ACHN (cell line): ENCODE measurements around the gene NOP14.
A peak's percentile ranks its signal among the peaks of the same experiment; 100 is the strongest.
"Not testable (repeated sequence)": the region's sequence is repeated elsewhere in the genome, so short reads cannot be mapped to it uniquely, and the experiment has no call there.

ENCODE experiments used
- DNase-seq: peaks from one replicate; pipeline ENCODE4 v3.0.0-alpha.2; 2015
- in situ Hi-C: cut with HindIII; loops from 2 replicates; pipeline ENCODE4 v1.10.0; 2017; ENCODE audit warnings: low sequenced_read_pairs, low pct_ligation_motif_present, low pct_unique_long_range_greater_than_20kb

NOP14 gene

GRCh38 chr4:2944586-2945526 lies 18.4 kb downstream of the NOP14 start:
- DNase-seq: no peak
- in situ Hi-C loops: no loop called here

DNA sequence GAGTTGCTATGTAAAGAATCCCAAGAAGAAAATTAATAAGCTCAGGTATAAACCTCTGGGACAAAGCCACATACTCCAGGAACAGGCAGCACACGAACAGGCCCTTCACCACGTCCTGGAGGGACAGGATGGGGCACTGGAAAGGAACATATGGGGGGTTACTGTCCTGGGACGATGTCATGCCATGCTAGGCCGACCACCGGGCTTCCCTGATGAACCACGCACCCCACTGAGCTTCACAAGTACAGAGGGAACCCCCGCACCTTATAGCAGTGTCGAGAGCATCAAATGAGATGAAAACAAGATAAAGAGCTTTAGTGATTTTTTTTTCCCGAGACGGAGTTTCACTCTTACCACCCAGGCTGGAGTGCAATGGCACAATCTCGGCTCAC lies 19.1 kb downstream of the NOP14 start:
- in situ Hi-C loops: no loop called here
- no peak for DNase-seq

- no peak for DNase-seq
- in situ Hi-C loops: no loop called here
Observed at GRCh38 chr4:2943364-2944090, 19.7 kb downstream of the NOP14 start.

GRCh38 chr4:2942532-2943363 lies 20.5 kb downstream of the NOP14 start:
- no peak for DNase-seq
- in situ Hi-C loops: no loop called here

DNA sequence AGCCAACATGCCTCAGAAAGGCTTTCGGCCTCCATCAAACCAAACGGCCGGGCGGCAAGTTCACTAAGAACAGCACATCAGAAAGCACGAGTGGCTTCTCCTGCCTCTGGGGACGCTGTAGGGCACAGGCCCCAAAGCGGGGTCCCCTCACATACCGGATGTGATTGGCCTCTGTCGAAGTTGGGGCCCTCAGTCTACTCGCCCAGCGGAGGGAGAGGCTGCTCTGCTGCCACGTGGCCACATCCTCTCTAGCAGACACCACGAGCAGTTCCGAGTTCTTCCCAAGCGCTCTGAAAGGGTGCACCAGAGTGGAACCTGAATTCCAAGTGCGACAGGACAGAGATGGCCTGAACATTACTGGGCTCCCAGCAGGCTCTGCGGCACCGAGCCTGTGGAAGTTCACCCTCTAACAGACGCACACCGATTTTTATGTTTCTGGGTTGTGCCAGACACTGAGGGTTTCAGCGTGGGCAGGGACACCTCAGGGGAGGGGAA lies 21.1 kb downstream of the NOP14 start:
- in situ Hi-C loops: no loop called here
- DNase-seq: no peak

DNA sequence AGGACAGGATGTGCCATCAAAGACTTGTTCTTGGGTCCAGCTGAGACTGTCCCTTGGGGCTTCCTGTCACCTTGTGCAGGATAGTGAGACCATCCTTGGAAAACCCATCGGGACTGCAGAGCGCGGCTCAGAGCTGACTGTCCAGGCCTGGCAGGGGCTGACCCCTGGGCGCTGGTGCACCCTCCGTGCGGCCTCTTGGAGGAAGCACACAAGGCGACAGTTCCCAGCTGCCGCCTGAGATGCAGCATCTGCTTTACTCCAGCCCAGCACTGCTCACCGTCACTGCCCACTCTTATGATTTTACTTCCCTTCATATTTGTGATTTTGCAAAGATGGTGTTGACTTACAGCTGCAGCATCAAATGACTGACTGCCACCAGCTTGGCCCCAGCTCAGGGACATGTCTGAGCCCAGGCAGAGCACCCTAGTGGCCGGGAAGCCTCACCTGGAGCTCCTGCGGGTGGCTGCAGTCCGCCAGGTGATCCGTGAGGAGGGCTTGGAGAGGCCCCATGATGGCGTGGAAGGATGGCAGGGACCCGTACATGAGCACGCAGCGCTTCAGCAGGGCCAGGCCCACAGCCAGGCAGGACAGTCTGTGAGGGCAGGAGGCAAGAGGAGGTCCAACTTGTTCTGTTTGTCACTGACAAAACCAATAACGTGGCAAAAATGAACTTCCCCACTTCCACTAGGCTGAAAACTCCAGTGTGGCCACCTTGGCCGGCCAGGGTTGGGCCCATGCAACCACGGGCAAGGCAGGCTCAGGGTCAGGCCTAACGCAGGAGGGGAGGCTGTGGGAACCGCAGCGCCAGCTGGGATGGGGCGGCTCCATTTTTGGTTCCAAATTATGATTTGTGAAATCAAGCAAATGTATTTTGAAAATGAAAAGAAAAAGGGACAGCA lies 21.8 kb downstream of the NOP14 start:
- DNase-seq: no peak
- in situ Hi-C loops: no loop called here

DNA sequence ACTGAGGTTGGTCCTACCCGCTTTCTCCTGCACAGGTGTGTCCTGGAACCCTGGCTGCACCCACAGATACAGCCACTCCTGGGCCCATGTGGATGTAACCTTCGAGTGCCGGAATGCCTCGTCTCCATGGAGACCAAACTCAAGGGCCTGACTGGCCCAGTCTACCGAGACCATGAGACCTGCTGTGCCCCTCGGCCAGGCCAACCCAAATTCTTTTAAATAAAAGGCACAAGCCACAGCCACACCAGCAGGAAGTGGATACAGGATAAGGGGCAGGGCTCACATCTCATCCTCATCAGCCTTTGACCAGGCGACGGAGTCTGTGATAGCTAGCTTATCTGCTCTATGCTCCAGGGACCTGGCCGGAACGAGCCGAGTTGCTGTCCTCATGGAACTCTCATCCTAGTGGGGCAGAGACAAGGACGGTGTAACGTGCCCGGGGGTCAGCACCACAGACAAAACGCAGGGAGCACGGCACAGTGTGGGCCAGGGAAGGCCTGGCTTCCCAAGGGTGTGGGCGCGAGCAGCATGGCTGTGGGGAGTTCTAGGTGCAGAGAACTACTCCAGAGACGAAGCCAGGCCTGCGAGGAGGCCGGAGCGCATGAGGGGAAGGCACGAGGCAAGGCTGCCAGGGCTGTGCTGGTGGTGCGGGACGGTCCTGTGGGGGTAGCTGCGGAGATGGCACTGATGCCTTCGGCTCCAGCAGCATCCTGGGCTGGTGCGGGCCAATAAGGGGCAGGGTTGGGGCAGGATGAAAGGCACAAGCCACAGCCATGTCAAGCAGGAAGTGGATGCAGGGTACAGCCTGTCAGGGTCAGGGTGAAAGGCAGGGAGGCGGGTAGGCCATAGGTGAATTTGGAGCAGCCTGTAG lies 22.7 kb downstream of the NOP14 start:
- DNase-seq: no peak
- in situ Hi-C loops: no loop called here

GRCh38 chr4:2939383-2940243 lies 23.6 kb downstream of the NOP14 start:
- no peak for DNase-seq
- in situ Hi-C loops: no loop called here

DNA sequence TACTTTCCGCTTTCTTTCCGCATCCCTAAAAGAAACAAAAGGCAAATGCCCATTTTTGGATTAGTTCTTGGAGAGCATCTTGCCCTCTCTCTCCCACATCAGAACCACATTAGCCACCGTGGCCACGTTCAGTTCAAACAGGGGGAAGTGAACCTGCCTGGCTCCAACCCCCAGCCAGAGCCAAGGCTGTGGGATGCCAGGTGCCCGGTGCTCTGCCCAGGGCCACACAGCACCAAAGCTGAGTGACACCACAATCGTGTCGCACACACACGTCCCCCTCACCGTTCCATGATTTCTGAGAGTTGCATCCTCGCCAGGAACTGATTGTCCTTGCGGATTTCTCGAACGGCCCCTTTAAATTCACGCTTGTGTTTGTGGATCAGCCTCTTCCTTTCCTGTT lies 24.3 kb downstream of the NOP14 start:
- DNase-seq: no peak
- in situ Hi-C loops: no loop called here

DNA sequence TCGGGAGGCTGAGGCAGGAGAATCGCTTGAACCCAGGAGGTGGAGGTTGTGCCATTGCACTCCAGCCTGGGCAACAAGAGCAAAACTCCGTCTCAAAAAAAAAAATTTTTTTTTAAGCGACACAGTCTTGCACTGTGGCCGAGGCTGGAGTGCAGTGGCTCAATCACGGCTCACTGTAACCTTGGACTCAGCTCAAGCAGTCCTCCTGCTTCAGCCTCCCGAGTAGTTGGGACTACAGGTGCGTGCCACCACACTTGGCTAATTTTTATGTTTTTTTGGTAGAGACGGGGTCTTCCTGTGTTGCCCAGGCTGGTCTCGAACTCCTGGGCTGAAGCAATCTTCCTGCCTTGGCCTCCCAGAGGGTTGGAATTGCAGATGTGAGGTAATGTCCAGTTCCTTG lies 24.8 kb downstream of the NOP14 start:
- in situ Hi-C loops, DNase-seq: not testable (repeated sequence)

- no peak for DNase-seq
- in situ Hi-C loops: no loop called here
Observed at GRCh38 chr4:2937986-2938385, 25.2 kb downstream of the NOP14 start.

- DNase-seq: peak; percentile 82
- in situ Hi-C loops: no loop called here
Observed at GRCh38 chr4:2937146-2937857, 25.9 kb downstream of the NOP14 start.

DNA sequence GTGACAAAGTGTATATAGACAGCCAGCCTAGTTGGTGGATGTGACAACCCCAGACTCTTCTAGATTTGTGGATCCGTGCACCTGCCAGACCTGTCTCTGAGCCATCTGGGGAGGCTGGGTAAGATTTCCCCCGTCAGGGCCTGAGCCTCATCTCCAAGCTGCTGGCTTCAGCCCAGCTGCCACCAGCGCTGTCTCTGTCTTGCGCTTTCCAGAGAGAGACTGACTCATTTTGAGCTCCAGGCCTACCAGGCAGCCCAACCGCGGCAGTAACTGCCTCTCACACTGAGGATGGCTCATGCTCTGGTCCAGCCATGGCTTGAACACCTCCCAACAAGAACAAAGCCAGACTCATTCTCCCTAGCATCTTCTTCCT lies 26.4 kb downstream of the NOP14 start:
- DNase-seq: peak; percentile 78
- in situ Hi-C loops: no loop called here

DNA sequence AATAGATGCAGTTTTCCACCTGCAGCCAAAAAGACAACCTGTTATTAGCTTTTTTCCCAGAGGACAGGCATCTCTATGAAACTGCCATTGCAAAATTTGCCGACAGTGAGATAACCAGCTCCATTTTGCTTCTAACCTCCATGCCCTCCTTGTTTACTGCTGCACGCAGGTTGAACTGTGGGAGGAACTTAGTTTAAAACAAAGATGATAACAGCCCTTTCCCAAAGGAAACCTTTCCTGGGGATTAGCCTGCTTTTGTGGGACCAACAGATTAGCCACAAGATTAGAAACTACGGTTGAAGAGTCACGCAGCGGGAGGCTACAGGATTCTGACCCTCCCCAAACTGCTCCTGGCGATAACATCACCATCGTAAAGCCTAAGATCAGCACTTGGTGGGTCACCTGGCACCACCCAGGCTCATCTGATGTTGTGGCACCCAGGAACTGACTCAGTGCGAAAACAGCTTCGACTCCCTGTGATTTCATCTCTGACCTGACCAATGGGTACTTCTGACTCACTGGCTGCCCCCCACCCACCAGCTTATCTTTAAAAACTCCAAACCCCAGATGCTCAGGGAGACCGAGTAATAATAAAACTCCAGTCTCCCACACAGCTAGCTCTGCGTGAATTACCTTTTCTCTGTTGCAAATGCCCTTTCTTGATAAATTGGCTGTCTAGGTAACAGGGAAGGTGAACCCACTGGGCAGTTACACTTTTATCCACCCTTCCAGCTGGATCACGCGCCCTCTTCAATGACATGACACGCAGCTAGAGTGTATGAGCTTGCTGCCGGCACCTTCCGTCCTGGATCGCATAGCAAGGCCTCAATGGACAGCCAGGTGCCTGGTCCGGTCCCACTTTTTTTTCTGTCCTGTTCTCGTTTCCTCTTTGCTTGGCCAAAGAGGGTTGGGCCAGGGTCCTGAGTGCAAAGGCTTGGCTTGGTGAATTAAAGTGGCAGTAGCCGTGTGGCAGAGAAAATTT lies 27.2 kb downstream of the NOP14 start:
- peak; percentile 91 for DNase-seq
- in situ Hi-C loops: no loop called here
